GM18861 (cell line): Measurements from ENCODE around the gene RNF41.

Experiments
- ATAC-seq: cut with Tn5 transposase; IDR thresholded peaks from one replicate; pipeline ENCODE4 v1.9.1; 2021; ENCODE audit not compliant: unreplicated experiment

The RNF41 gene

GRCh38 chr12:56154818-56155217 is 66.9 kb downstream of the RNF41 start:
- no peak for ATAC-seq

GRCh38 chr12:56154246-56154771 is 67.4 kb downstream of the RNF41 start:
- ATAC-seq = no peak

- no peak for ATAC-seq
These were observed 68.0 kb downstream of the RNF41 start for GRCh38 chr12:56153678-56154065.

- no peak for ATAC-seq
These were observed 68.7 kb downstream of the RNF41 start for GRCh38 chr12:56152756-56153677.
